GM21381 (cell line): Measurements from ENCODE around the gene GPR176.
"Not testable (repeated sequence)": the region's sequence is repeated elsewhere in the genome, so short reads cannot be mapped to it uniquely, and the experiment has no call there.

Source experiments
- ATAC-seq: cut with Tn5 transposase; IDR thresholded peaks from one replicate; pipeline ENCODE4 v1.9.1; 2021; ENCODE audit warnings: mild to moderate bottlenecking, moderate library complexity; ENCODE audit not compliant: unreplicated experiment

Gene GPR176

DNA sequence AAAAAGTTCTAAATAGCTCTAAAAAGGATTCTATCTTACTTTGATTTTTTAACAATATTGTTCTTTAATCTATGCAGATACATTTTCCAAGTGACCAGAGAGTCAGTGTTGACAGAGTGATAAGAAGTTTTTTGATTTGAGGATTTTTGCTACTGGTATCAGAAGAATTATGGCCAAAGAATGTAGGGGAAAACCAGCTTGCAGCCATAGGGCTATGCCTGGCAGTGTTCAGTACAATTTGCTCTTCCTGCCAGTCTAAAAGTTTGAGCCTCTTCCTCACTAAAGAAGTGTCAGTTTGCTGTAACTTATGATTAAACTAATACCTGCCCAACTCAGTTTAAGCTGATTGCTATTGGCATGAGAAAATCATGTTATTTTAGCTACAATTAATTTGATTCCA is 102.2 kb downstream of the GPR176 start:
- no peak for ATAC-seq

GRCh38 chr15:39814489-39814888 is 105.6 kb downstream of the GPR176 start:
- no peak for ATAC-seq

DNA sequence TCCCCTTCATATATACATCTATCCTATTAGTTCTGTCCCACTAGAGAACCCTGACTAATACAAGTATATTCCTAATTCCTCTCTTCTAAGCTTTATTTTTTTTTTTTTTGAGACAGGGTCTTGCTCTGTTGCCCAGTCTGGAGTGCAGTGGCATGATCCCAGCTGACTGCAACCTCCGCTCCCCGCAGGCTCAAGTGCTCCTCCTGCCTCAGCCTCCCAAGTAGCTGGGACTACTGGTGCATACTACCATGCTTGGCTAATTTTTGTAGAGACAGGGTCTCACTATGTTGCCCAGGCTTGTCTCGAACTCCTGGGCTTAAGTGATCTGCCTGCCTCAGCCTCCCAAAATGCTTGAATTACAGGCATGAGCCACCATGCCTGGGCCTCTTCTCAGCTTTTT is 107.4 kb downstream of the GPR176 start:
- ATAC-seq = not testable (repeated sequence)

- ATAC-seq = no peak
These were observed 111.2 kb downstream of the GPR176 start for GRCh38 chr15:39808909-39809308.

DNA sequence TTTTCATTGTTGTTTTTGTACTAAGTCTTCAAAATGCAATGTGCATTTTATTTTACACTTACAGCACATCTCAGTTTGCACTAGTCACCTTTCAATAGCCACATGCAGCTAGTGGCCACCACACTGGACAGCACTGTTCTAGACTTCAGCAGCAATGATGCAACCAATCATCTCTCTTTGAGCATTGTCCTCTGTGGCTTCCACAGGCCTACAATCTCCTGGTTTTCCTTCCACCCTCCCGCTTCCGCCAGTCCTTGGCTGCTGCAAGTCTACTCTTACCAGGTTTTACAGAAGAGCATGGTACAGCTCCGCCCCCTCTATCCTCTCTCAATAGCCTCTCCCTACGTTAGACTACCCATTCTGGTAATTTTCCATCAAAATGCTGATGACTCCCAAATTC is 112.3 kb downstream of the GPR176 start:
- no peak for ATAC-seq

GRCh38 chr15:39804026-39804425 is 116.0 kb downstream of the GPR176 start:
- no peak for ATAC-seq

- no peak for ATAC-seq
These were observed 117.0 kb downstream of the GPR176 start for GRCh38 chr15:39803016-39803415.

DNA sequence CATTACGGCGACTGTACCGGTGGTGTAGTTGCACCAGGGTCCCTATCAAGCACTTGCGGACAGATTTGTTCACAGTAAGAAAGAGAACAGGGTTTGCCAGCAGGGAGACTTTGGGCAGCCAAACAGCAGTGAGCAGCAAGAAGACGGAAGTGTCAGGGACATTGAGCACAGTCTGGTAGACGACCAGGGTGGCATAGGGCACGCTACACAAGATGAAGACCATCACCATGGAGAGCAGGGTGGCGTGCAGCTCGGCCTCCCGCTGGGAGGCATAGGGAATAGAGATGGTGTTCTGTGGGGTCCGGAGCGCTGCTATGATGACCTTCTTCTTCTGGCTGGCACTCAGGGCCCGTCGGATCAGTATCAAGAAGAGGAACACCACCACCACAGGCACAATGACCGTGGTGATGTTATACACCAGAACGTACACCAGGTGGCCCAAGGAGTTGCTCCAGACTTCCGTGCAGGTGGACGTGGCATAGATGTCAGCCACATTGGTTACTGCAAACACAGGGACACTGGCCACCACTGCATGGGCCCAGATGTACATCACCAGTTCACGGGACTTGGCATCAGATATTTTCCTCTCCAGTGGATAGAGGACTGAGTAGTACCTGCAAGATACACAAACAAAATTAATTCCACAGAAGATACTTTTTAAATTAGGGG is 118.3 kb downstream of the GPR176 start:
- peak; percentile 54 for ATAC-seq

GRCh38 chr15:39799552-39800011 is 120.5 kb downstream of the GPR176 start:
- ATAC-seq = no peak

- no peak for ATAC-seq
These were observed 121.7 kb downstream of the GPR176 start for GRCh38 chr15:39798382-39798781.

- no peak for ATAC-seq
These were observed 122.7 kb downstream of the GPR176 start for GRCh38 chr15:39797407-39797806.

DNA sequence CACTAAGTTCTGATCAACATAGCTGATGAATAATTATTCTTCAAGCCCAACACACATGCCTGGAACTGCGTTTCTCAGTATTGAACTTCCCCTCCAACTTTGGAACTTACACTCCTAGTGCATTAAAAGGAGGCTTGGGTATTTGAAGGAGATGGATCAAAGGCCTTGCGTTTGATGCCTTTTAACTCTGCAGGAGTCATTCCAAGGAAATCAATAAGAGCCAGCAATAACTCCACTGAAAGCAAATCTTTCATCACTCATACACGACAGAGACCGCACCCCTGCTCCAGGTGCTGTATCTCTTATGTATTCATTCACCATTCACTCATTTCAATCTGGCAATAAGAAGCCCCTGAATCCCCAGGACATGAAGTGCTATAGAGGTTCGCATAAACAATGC is 123.5 kb downstream of the GPR176 start:
- ATAC-seq = no peak

- no peak for ATAC-seq
These were observed 124.6 kb downstream of the GPR176 start for GRCh38 chr15:39795486-39795885.

- ATAC-seq = no peak
These were observed 125.1 kb downstream of the GPR176 start for GRCh38 chr15:39794954-39795353.

- ATAC-seq = no peak
These were observed 126.1 kb downstream of the GPR176 start for GRCh38 chr15:39793923-39794322.

DNA sequence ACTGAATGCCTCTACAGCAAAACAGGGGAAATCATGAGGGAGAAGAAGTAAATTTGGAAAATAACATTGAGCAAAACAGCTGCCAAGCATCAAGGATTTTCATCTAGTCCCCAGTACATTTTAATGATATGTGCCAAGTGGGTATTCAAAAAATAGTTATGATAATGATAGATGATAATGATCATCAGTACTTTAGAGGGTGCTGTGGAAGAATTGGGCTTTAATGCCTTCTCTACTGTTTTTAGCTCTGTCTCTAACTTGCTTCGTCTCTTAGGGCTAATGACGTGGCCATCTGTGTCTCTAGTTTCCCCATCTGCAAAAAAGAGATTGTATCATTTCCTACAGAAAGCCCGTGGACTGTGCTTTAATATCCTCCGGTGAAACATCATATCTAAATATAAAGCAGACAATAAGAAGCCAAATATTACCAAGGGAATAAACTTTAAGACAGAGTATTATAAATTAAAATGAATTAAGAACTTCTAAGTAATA is 127.2 kb downstream of the GPR176 start:
- no peak for ATAC-seq

DNA sequence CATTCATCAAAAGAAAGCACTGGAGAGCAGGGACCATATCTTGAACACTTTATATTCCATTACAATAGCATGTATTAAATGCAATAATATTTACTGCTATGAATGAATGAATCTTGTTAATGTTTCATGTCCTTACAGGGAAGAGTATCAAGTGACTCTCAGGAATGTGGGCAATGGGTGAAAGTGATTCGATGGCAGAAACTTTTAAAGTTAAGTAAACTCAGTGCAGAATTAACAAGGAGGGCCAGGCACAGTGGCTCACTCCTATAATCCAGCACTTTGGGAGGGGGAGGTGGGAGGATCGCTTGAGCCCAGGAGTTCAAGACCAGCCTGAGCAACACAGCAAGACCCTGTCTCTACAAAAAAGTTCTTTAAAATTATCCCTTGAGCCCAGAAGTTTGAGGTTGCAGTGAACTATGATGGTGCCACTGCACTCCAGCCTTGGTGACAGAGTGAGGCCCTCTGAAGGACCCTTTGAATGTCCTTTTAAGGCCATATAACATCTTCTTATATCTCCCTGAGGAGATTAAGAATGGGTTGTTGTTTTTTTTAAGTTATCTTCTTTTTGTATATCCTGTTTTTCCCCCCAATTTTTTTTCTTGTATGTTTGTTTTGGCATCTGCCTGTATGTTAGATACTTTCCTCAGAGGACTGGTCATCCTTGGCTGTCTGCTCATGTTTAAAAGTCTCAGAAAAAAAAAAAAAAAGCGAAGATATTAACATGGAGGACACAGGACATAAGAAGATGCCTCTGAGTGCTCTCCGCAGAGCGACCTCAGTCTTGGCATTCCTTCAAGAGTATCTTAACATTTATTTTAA is 127.8 kb downstream of the GPR176 start:
- no peak for ATAC-seq

DNA sequence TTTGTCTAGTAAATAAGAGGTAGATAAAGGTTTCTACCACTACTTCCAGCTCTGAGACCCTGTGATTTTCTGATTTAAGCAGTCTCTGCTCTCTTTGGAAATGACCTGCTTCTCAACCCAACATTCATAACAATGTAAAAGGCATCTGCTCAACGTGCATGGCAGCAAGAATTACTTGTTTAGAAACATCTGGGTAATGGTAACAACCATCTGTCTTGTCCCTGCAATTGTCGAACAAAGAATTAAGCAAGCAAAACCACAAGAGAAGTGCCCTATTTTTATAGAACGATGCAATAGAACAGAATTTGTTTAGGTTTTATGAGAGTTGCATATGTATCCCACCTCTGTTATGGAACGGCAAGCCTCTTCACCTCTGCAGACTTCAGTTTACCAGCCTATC is 130.3 kb downstream of the GPR176 start:
- ATAC-seq = no peak

GRCh38 chr15:39788800-39789565 is 131.1 kb downstream of the GPR176 start:
- no peak for ATAC-seq

DNA sequence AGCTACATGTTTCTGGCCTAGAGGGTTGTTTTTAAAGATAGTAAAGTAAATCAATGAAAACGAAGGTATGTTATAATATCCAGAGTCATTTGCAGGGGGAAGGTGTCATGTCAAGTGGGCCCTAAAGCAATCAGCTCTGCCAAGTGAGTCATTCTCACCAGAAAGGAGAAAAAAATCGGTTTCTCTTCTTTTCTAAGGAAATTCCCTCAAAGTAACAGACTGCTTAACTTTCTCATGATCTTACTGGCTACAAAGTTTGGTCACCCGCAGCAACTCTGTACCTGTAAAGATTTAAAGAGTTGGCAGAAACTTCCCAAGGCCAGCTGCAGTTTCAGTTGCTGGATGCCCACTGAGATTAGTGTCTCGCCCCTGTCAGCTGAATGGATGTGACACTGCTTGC is 132.0 kb downstream of the GPR176 start:
- ATAC-seq = no peak

DNA sequence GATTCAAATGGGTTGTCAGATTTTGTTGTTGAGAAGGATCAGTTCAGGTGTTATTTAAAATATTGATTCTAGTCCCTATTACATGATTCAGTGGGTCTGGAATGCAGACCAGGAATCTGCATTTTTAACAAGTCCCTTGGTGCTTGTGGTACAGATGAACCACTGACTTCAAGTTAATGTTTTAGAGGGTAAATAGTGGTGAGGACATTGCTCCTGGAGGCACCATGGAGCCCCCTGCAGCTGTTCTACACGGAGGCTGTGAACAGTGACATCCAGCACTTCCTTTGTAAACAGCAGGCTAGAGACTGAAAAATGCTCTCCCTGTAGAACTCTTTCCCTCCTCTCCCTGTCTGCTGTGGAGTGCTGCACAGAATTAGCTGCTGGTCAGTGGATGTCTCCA is 132.6 kb downstream of the GPR176 start:
- ATAC-seq = no peak
